Bone marrow (tissue), 2 donors: ENCODE data around the gene IL22RA1.

Source experiments
- DNase-seq, 2 donors: peaks; one replicate each; lab custom pipeline; 2025; lab: John Stamatoyannopoulos, UW

Gene IL22RA1, protein sequence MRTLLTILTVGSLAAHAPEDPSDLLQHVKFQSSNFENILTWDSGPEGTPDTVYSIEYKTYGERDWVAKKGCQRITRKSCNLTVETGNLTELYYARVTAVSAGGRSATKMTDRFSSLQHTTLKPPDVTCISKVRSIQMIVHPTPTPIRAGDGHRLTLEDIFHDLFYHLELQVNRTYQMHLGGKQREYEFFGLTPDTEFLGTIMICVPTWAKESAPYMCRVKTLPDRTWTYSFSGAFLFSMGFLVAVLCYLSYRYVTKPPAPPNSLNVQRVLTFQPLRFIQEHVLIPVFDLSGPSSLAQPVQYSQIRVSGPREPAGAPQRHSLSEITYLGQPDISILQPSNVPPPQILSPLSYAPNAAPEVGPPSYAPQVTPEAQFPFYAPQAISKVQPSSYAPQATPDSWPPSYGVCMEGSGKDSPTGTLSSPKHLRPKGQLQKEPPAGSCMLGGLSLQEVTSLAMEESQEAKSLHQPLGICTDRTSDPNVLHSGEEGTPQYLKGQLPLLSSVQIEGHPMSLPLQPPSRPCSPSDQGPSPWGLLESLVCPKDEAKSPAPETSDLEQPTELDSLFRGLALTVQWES

GRCh38 chr1:24142546-24143534 is at the start of gene IL22RA1:
TSS of gene IL22RA1 (minus strand) at chr1:24143140. CDS start at chr1:24143082, 58 bp downstream.
- no peak for DNase-seq

- no peak for DNase-seq
These were observed 48.9 kb upstream of the IL22RA1 start for GRCh38 chr1:24191860-24192259.

DNA sequence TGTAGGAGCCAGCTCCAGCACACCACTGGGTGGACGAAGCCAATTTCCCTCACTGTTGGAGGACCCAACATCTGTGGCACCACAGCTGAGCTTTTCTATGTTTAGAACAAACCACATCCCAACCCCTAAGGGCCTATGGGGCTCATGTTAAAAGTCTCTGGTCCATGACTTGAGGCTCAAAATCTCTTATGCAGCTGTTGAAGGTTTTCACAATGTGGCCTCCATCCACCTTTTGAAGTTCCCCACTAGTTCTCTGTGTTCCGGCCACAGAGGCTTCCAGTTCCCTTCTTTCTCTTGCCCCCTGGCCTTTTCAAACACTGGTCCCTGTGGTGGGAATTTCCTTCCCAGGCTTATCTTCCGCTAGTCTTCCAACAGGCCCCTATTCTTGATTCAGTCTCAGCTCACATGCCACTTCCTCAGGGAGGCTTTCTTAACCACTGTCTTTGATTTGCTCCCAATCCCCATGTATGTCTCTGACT is 48.1 kb upstream of the IL22RA1 start:
- no peak for DNase-seq

DNA sequence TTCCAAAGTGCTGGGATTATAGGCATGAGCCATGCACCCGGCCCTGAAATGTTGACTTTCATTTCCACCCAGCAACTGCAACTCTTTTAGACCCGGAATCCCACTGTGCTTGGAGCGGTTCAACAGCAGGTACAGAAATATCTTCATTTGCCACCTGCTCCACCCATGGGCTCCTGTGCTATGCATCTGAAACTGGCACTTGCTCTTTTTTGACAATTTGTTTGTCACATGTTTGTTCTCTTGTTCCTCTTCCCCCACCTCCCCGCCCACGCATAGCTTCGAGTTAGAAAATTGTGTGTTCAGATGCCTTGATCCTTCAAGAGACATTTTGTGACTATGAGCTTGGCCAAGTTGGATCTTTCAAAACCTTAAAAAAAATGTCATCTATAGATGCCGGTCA is 46.6 kb upstream of the IL22RA1 start:
- no peak for DNase-seq

DNA sequence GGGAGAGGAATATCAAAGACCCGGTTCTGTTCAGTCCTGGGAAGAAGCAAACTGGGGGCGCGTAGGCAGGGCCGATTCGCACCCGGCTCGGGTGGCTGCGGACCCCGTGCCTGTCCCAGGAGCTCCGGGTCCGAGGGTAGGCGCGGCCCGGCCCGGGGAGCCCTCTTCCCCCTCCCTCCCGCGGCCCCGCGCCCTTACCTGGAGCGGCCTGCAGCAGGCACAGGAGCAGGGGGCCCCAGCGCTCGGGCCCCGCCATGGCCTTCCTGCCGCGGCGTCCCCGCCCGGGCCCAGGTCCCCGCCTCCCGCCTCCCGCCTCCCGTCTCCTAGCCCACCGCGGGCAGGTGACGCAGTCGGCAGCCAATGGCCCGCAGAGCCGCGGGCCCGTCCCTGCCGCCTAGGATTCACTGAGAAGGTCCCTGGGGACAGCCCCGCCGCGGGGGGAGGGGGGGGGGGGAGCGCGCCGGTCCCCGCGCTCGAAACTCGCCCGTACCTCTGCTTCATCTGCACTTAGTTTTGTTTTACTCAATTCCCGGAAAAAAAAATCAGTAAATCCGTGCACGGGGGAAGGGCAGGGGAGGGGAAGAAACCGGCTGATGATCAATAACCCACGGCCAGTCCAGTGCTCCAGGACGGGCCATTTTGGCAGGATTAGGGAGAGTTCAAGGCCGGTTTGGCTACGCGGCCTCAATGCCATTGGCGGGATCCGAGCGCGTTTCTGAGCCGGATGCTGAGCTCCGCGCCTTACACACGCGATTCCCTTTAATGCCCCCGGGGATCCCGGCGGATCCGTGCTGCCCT is 44.3 kb upstream of the IL22RA1 start, which contains the start of gene IFNLR1:
IFNLR1 (minus strand) TSS at position 297 of the 798 bp plus-strand sequence; CDS start at position 256, 41 bp downstream.
- no peak for DNase-seq

GRCh38 chr1:24186711-24186992 is 43.7 kb upstream of the IL22RA1 start:
- DNase-seq, result no peak

DNA sequence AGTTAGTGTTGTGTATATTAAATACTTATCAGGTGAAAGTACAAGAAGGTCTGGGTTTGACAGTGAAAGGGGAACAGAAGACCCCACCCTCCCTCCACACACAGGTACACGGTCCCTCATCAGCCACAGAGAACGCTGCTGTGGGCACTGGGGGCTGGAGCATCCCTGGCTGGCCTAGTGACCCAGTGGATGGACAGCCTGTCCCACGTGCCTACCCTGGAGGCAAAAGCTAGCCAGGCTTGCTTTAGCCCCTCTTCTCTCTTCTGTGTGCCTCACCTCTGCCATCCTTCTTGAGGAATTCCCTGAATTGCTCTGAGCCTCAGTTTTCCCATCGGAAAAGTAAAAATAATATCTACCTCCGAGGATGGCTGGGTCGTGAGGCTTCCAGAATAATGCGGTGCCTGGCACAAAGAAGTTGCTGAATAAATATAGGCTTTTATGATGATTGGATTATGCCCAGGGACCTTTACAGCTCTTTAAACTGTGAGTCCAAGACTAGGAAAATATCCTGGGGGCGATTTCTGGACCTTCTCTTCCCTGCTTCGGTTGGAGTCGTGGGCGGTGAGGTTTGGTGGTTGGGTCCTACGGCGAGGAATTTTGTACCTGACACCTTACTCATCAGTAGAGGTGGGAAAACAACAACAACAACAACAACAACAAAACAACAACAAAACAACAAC is 43.2 kb upstream of the IL22RA1 start:
- no peak for DNase-seq

DNA sequence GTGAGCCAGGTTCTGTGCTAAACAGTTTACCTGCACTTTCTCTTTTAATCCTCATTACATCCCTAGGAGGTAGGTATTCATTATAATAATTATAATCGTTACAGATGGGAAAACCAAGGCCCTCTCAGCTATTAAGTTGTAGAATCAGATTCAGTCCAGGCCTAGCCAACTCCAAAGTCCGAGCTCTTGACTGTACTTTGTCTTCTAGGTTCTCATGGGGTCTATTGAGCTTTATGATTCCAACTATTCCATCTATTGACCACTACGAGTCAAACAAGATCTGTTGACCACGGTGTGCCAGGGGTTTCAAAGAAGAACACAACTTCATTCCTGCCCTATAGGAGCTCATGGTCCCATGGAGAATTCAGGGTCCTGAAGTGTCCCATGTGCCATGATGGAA is 42.1 kb upstream of the IL22RA1 start:
- DNase-seq, result no peak

- DNase-seq, result no peak
These were observed 39.1 kb upstream of the IL22RA1 start for GRCh38 chr1:24182061-24182460.

- DNase-seq, result no peak
These were observed 38.7 kb upstream of the IL22RA1 start for GRCh38 chr1:24181619-24182018.

DNA sequence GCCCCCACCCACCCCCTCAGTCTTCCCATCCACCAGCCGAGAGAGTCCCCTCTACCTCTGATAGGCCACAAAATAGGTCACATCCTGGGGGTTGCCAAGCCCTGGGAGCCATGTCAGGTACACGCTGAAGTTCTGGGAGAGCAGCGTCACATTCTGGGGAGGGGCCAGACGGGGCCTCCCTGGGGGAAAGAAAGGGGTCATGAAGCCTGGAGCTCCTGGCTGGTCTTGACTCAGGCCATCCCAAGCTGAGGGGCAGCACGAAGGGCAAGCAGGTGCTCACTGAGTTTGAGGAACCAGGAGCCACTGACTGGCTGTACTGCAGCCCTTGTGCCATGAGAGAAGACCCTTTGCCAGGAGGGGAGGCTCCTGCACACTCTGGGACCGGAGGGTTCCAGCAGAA is 37.7 kb upstream of the IL22RA1 start:
- no peak for DNase-seq

DNA sequence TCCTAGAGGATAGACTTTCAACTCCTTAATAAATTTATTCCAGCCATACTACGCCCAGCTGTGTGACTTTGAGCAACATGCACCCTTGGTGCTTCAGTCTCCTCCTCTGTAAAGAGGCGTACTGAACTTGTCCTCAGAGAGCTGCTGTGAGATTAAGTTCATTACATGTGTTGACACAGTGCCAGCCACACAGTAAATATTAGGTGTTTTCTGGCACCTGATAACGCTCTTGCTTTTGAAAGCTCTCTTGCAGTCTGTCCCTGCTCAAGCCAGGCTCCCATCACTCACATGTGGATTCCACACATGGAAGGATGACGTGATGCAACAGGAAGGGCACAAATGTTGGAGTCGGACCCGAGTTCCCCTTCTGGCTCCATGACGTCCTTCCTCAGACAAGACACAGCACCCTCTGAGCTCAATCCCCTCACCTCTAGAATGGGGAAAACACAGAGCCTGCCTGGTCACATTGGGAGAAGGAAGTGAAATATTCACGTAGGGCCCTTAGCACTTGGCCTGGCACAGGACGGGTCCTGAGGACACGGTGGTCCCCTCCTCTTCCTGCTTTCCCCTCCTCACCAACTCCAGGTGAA is 36.4 kb upstream of the IL22RA1 start:
- no peak for DNase-seq

- no peak for DNase-seq
These were observed 35.5 kb upstream of the IL22RA1 start for GRCh38 chr1:24178407-24178806.

DNA sequence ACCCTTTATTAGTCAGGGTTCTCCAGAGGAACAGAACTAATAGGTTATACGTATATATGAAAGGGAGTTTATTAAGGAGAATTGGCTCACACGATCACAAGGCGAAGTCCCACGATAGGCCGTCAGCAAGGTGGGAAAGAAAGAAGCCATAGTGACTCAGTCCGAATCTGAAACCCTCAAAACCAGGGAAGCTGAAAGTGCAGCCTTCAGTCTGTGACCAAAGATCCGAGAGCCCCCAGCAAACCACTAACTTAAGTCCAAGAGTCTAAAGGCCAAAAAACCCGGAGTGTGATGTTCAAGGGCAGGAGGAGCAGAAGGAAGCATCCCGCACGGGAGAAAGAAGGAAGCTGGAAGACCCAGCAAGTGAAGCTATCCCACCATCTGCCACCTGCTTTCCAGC is 34.2 kb upstream of the IL22RA1 start:
- DNase-seq, result no peak

- DNase-seq, result no peak
These were observed 32.3 kb upstream of the IL22RA1 start for GRCh38 chr1:24175033-24175755.

GRCh38 chr1:24173638-24174575 is 31.0 kb upstream of the IL22RA1 start:
- no peak for DNase-seq

DNA sequence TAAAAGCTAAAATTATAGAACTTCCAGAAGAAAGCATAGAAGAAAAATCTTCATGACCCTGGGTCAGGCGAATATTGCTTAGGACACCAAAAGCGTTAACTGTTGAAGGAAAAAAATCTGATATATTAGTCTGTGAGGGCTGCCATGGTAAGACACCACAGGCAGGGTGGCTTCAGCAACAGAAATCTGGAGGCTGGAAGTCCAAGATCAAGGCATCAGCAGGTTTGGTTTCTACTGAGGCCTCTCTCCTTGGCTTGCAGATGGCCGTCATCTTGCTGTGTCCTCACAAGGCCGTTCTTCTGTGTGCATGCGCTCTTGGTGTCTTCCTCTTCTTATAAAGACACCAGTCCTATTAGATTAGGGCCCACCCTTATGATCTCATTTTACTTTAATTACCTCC is 29.7 kb upstream of the IL22RA1 start:
- no peak for DNase-seq

DNA sequence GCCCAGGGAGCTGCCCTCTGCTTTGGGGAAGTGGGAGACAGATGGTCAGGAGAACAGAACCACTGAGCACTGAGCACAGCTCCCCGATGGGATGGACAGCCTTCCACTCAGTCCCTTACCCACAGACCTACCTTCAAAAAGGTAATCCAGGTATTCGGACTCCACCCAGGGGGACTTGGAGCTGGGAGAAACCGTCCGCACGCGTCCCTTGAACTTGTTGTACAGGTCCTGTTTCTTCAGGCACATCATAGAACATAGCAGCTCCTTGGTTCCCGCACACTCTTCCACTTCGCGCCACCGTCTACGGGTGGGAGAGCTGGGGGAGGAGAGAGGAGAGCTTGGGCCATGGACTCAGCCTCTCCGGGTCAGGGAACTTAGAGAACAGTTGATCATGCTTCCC is 26.3 kb upstream of the IL22RA1 start:
- no peak for DNase-seq

DNA sequence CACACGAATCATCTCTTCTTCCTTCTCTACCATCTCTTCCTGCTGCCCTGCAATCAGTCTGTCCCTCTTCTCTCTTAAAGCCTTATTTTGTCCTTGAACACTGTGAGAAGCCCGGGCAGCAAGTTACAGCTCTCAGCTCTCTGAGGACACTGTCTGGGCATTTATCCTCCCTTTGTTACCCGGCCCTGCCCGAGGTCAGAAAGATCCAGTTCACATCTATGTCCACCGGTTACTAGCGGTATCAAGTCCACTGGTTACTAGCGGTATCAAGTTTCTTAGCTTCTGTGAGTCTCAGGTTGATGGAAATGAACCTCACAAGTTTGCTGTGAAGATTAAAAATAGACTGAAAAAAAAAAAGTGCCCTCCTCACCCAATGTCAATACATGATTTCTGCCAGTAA is 25.3 kb upstream of the IL22RA1 start:
- DNase-seq, result no peak
